ENCODE measurements around the gene IFRD1.
A peak's percentile ranks its signal among the peaks of the same experiment; 100 is the strongest.

Gene IFRD1

DNA sequence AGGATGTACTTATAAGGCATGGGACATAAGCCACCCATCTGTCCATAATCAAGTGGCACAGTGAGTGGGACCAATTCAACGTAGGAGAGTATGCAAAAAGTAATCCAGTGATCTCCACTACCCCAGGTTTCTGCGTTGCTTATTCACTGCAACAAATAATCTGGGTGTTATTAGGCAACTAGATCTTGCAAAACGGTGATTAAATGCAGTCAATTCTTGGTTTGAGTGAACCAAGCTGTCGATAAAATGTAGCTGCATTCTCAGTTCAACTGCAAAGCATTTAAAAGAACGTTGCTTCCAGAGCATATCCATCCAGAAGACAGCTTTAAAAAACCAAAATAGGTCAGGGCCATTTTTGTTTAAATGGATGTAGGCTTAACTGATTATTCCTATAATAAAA lies 35.5 kb downstream of the IFRD1 start:
- DNase-seq (ENCODE audit: low read depth in 1 of 2, low spot score in 1 of 2), result no peak

DNA sequence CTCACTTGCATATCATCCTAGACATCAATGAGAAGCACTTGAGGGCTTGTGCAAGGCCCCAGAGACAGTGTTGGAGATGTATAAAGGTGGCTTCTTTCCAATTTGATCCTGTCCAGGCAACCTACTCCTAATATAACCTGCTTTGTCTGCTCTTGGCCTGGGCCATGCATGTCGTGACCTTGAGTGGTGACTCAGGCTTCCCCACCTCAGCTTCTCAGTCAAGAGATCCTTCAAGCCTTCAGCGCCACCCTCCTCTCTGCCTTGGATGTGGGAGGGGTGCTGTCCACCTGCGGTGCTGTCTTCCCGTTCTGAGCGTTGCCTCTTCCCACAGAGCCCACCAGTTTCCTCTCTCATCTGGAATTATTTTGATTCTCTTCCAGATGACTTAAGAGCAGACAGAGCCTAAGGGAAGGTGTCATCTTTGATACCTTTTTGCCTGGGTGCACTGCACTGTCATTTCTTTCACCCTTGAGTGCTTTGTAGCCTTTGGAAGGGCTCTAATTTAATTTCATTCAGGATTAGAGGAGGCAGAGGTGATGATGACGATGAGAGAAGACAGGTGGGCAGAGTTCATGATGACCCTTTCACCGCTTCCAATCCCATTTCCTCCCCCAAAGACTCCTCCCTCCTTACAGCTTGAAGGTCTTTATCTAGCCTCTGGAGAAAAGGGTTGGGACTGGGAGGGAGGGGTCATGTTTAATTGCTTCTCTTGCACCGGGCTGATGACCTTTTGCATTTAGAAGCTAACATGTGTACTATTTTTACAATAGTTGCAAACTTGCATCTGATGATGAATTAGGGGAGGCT lies 37.4 kb downstream of the IFRD1 start:
- DNase-seq (ENCODE audit: low read depth in 1 of 2, low spot score in 1 of 2), result no peak

DNA sequence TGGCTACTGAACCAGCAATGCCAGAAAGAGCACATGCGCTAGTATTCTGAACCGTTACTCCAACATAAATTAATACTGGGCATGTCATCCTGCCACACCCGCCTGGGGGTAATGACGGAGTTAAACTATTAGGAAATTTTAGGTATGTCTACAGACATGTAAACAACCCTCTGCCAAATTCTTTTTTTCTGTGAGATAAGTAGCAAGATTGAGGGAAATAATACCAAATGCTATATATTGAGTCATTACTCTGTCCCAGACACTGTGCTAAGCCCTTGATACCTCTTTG lies 37.9 kb downstream of the IFRD1 start:
- DNase-seq (ENCODE audit: low read depth in 1 of 2, low spot score in 1 of 2), result no peak

DNA sequence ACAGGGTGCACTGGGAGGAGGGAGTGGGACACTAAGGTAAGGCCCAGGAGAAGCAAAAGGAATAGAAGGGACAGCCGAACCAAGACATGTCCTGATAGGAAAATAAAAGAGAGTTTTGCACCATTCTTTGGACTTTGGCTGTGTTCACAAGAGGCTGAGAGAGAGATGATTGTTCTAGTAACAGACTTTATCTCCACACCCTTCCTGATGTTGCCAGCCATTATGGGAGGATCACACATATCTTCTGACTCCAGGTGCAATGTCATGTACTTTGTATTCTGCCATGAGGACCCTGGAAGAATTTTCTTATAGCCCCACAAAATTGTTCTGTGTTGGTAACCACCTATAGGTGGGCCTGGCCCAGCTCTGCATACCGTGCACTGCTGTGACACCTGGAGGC lies 41.9 kb downstream of the IFRD1 start:
- no peak for DNase-seq (ENCODE audit: low read depth in 1 of 2, low spot score in 1 of 2)

DNA sequence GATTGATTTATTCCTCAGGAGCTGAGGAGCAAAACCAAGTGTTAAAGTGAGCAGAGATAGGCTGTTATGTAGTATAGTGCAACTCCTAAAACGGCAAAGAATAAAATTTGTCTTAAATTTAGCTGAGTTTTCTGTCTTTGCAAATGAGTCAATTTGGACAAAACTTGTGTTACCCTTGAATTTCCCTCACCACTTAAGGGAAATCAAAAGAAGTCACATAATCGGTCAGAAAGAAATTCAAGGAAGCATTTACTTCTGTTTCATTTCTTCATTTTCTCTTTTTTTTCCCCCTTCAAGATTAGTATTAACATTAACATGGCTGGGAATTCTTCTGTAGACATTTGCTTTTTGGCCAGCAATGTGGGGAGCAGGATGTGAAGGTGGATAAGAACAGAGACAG lies 44.4 kb downstream of the IFRD1 start:
- no peak for DNase-seq (ENCODE audit: low read depth in 1 of 2, low spot score in 1 of 2)

DNA sequence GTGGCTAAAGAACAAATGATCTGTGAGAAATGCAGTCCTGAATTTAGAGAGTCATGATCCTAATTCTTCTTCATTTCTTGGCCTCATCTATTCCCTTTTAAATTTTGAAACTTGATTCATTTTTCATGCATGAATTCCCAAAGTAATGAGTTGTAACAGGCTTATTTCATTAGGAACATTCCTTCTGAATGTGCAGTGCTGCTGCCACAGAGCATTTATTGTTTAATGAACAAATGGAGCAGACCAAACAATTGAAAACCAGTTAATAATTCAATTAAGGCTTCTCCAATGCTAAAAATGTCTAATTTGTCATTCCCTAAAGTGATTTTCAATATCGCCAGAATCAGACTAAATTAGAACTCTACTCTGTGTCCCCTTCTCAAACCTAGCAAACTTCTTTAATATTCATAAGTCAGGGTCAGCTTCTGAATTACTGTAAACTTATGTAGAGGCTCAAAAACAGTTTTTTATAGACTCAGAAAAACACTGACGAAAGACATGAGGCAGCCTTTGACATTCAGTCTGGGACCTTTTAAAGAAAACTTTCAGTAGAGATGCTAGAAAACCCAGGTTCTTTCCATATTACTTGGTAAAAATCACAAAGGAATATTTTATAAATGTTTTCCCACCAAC lies 45.0 kb downstream of the IFRD1 start:
- DNase-seq (ENCODE audit: low read depth in 1 of 2, low spot score in 1 of 2), result no peak

DNA sequence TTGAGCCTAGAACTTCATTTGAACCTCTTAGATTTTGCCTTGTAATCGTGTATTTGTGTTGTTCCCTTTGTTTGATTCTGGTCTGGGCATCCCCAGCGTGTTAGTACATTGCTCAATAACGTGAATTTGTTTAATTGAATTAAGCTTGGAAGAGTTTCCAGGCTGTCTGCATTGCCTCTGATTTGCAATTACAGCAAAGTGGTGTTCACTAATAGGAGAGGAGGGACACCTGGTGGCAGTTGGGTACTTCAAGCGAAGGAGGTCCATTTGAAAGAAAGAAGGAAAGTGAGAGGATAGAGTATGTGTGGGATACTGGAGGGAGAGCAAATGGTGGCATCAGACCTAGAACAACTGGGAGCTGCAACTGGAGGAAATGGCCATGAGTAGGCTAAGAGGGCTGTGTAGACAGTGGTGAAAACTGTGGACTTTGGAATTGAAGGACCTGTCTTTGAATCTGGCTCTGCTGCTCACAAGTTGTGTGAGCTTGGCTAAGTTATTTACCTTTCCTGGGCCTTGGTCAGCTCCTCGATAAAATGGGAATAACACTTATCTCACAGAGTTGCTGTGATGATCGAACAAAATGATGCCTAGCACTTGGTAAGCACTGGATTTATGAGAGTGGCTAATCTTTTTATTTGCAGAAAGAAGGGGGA lies 45.7 kb downstream of the IFRD1 start:
- DNase-seq (ENCODE audit: low read depth in 1 of 2, low spot score in 1 of 2), result peak in 1 of 2 donors; percentile 23

DNA sequence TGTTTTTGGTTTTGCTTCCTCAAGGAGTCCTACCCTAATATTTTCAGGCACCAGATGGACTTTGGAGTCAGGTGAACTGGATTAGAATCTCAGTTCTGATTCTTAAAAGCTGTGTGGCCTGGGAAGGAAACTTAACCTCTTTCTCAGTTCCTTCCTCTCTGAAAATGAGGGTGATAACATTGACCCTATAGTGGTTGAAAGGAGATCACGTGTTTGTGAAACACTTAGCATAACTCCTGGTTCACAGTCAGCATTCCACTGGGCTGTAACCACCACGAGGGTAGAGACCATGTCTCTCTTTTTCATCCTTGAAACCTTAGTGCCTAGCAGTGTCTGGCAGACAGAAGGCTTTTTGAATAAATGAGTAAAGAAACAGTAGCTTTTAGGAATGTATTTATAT lies 47.2 kb downstream of the IFRD1 start:
- DNase-seq (ENCODE audit: low read depth in 1 of 2, low spot score in 1 of 2), result no peak

DNA sequence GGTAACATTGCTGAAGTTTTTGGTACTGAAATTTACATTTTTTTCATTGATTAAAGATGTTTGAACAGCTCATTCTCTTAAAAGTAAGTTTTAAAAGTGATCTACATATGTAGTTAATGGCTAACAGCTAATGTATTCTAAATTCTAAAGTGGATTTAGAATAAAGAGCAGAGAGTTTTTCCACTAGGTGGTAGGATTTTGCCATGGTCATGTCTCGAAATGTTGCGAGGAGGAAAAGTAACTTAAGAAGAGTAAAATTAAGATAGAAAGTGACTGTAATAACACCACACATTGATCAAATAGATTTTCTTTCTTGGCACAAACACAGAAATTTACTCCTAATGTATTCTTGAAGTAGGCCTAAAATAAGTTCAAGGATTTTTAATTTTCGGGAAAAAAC lies 50.4 kb downstream of the IFRD1 start:
- no peak for DNase-seq (ENCODE audit: low read depth in 1 of 2, low spot score in 1 of 2)

DNA sequence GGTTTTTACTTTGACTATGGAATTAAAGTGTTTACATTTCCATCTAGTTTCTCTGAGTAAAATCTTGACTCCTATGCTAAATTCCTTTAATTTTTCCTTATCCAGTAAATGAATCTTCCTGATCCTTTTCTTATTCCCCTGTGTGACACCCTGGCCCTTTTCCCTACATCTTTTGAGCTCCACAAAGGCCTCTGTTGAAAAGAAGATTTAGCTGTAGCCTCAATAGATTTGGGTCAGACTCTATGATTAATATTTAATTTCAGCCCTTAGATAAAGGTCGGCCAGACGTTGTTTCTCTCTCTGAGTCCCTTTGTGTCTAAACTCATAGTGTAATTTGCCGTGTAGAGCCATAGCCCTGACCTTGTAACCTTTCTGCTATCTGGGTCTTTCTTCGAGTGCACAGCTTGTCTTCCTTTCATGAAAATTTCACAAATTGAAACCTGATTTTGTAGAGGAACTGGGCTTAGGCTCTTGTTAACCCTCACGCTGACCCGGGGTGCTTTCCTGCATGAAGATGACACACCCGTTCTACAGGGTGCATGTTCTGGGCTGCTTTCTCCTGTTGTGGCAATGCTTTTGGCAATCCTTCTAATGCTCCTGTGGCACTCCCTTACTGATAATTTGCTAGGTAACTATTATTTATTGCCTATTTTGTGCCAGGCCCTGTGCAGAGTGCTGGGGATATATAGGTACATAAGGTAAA lies 51.7 kb downstream of the IFRD1 start:
- DNase-seq (ENCODE audit: low read depth in 1 of 2, low spot score in 1 of 2), result no peak

DNA sequence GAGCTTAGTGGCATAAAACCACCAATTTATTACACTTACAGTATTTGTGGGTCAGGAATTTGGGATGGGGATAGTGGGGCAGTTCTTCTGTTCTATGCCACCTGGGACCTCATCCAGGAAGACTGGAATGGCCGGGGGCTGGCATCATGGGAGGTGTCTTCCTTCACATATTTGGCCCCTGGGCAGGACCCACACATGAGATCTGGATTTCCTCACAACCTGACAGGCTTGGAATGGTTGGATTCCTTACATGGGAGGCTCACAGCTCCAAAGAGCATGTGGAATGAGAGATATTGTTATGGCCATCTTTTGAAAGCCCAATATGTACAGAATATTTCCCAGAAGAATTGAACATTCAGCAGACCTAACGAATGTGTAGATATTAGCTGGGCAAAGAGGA lies 52.4 kb downstream of the IFRD1 start:
- no peak for DNase-seq (ENCODE audit: low read depth in 1 of 2, low spot score in 1 of 2)

DNA sequence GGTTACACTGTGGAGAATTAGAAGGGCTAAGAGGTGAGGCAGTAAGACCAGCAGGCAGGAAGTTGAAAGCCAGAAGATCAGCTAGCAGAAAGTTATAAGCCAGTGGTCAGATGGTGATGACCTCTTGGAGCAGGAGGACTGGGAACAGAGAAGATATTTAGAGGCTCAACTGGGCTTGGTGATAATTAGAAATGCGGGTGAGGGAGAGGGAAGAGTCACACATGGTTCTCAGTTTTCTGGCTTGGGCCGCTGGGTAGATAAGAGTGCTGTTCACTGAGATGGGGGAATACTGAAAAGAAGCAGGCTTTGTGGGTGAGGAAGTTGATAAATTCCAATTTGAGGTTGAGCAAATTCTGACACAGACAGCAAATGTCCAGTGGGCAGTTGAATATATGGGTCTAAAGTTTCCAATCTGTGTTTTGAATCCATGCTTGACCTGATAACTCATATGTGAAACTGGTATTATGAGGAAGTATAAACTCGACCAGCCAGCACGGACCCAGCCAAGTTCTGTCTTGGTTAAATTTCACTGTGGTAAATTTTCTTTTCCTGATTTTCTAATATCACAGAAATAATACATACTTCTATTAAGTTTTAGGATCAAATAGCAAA lies 53.2 kb downstream of the IFRD1 start:
- DNase-seq (ENCODE audit: low read depth in 1 of 2, low spot score in 1 of 2), result no peak

DNA sequence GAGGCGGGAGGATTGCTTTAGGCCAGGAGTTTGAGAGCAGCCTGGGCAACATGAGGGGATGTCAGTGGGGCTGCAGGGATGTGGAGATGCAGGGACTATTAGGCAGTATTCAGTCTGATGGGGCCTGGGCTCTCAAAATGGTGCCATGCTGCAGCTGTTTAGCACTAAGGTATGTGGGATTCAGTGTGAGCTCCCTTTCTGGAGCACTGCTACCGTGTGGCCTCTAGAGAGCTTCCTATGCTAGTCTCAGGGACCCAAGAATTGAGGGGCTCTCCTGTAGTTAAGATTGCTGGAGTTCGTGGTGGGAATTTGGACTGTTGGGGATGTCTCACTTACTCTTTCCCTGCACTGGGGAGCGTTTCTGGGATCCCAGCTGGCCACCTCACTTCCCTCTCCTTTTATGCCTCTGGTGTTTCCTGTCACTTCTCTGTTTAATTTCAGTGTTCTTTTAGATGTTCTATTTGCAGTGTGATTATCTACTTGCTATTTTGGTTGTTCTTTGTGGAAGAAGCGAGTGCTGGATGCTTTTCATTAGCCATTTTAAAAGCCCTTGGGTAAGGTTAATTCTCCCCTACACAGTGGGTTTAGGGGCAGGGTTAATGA lies 53.9 kb downstream of the IFRD1 start:
- DNase-seq (ENCODE audit: low read depth in 1 of 2, low spot score in 1 of 2), result no peak

DNA sequence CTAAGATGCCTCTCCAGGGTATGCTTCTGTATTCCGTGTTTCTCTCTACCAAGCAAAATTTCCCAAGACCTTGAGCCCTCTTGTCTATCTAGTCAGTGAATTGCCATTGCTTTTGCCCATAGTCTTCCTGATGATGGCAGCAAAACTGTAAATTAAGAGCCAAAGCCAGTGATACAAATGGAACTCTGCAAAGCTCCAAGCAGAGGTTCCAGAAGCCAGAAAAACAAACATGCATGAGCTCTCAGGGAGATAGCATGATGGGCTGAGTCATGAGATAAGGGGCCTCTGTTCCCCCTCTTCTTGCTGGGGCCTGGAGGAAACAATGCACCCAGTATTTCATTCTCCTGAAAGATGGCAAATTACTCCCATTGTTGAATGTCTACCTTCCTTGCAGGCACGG lies 55.2 kb downstream of the IFRD1 start:
- DNase-seq (ENCODE audit: low read depth in 1 of 2, low spot score in 1 of 2), result no peak

DNA sequence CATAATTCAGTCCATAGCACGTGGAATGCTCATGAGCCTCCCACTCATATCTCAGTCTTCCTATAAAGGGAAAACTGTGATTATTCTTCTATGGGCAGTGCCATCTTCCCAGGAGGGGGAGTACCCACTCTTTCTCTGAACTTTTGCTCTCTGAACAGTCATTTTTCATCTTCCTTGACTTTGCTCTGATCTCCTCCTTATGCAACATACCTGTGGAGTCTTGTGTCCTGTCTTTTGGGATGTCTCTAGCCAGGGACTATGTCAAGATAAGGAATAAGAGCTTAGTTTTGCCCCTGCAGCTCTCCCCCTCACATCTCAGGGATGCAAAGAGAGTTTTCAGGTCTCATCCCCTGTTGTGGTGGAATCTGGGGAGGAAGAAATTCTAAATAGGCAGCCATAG lies 58.1 kb downstream of the IFRD1 start:
- DNase-seq (ENCODE audit: low read depth in 1 of 2, low spot score in 1 of 2), result no peak

DNA sequence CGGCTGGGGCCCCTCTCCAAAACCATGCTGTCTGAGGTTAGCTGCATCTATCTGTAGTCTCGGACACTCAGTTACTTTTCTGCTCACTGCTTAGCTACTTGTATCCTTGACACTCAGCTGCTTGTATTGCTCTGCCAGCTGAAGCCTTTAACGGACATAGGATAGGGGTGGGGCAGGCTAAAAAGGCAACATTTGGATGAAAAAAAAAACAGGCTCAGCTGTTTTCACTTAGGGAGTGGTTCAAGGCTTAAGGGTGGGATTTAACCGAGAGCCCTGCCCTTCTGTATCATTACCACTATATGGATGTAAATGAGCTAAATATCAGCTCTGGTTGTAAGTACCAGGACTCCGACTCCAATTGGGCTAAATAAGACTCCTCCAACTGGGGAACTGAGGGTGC lies 59.1 kb downstream of the IFRD1 start:
- no peak for DNase-seq (ENCODE audit: low read depth in 1 of 2, low spot score in 1 of 2)

DNA sequence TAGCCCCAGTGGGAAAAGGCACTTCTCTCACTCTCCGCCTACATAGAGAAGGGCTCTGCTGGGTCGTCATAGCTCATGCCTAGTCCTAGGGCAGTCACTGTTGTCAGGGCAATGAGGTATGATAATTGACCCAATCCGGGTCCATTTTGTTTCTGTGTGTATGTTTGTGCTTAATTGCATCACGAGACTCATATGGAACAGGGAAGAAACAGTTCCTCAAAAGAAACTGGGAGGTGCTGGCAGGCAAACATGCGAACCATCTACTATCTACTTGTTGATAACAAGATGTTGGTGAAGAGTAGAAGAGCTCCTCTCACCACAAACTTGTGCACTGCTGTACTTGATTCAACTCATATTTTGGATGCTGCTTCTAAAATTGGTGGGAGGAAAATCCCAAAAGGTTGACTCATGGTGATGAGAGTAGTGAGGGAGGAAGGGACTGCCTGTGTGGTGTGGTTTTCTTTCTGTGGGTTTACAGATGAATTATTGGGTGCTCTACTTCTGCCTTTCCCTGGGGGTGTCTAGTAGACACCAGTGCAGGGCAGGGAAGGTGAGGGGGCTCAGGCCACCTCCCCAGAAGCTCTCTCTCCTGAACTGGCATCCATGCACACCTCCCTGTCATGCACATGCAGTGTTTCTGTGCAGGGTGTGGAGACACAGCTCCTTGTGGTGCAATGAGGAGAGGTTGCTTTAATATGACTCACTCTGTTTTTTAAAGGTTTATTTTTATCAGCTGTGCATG lies 59.9 kb downstream of the IFRD1 start:
- DNase-seq (ENCODE audit: low read depth in 1 of 2, low spot score in 1 of 2), result no peak

DNA sequence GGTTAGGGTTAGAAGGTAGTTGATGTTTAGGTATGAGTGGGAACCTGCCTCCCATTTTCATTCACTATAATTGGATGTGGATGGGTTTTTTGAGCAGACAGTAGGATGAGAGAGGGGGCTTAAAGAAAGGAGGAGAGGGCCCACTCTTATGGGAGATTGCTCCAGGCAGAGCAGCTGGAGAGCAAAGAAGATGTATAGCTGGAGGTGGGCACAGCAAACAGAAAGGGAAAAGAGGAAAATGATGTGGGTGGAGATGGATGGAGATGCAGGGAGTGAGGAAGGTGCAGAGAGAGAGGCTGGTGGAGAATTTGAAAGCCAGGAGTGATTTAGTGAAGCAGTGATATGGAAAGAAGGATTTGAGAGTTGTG lies 60.5 kb downstream of the IFRD1 start:
- DNase-seq (ENCODE audit: low read depth in 1 of 2, low spot score in 1 of 2), result no peak

DNA sequence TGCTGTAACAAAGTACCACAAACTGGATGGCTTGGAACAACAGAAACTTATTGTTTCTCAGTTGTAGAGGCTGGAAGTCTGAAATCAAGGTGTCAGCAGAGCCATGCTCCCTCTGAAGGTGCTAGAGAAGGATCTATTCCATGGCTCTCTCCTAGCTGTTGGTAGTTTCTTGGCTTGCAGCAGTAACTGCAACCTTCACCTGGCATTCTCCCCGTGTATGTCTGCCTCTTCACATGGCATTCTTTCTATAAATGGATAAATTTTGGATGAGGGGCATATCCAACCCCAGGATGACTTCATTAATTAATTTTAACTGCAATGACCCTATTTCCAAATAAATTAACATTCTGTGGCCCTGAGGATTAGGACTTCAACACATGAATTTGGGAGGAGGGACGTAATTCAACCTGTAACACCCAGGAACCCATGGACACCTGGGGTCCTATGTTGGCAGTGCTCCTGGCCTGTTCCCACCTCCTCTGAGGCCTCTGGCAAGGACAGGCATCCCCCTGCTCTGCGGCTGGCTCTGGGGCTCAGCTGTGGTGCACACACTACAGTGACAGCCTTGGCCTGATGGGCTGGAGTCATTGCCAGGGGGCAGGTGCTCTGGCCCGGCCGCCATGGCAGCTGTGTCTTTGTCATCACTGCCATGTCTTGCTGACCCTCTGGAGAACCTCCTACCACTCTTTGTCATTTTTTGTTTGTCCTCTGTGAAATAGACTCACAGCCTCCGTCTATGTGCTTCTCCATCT lies 61.4 kb downstream of the IFRD1 start:
- DNase-seq (ENCODE audit: low read depth in 1 of 2, low spot score in 1 of 2), result no peak
